ENCODE data around the gene C17orf50. TPM values are rescaled to one million over a fixed set of nuclear protein-coding genes. Genes with fewer than 3 reads are reported as not detected.

C17orf50 gene
- total RNA-seq, 2 experiments from 2014 or later, result not detected

DNA sequence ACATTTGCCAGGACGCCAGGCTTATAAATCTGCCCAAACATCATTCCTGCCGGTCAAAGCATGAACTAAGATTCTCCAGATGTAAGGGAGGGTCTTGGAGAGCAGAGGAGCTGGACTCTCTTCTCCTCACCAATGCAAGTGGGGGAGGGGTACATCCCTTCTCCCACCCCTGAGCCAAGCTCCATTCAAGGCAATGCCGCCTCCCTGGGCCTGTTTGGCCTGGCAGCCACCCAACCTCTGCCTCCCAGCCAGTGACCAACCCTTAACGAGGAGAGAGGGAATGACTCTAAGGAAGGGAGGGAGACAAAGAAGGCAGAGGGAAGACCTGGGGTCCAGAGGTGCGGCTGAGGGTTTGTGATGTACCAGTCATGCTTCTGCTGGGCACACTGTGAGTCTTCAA is 13.8 kb downstream of the C17orf50 start:
- CTCF ChIA-PET, result interaction anchor here (1.0 to 1.6 kb wide), 4 partner anchors 10 to 31 kb away, joined by 4 to 6 read pairs (median 5); no protein-coding TSS in a partner anchor

DNA sequence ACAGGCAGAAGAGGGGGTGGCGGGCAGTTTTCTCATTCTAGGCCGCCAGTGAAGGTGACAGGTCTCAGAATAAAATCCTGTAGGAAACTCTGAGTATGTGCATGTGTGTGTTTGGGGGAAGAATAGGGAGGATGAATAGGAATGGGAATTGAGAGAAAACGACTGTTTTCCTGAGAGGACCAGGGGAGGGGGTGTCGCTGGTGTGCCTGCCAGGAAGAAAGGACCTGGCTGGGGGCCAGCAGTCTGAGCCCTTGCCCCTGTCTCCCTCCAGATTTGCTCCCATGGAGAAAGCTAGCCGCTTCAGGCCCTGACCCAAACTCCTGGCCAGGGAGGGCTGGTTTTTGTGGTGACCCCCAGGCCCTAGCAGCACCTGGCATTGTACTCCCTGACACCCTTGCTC is 14.4 kb downstream of the C17orf50 start:
- intact Hi-C loops (cut with micrococcal nuclease), result no loop called here
- no peaks in the 10 kb centered on the region for H3K27me3 Mint-ChIP-seq (ENCODE audit: low read depth)
- DNase-seq, result no peak
- H3K36me3 Mint-ChIP-seq (ENCODE audit: low read depth), result no peaks in the 10 kb centered on the region
- H3K9me3 Mint-ChIP-seq, result no peaks in the 10 kb centered on the region
- CTCF ChIA-PET, result interaction anchor here (0.9 to 1.6 kb wide), 3 partner anchors 11 to 30 kb away, joined by 3 to 6 read pairs (median 4); no protein-coding TSS in a partner anchor
- no peaks in the 10 kb centered on the region for H3K4me1 Mint-ChIP-seq (ENCODE audit: low read depth)
- no peak overlapping the region for H3K27ac Mint-ChIP-seq
- no peak overlapping the region for H3K4me3 Mint-ChIP-seq

More for the DNA sequence above, 13.8 kb downstream of the C17orf50 start:
- H3K4me3 Mint-ChIP-seq, result no peak overlapping the region
- H3K27ac Mint-ChIP-seq, result no peak overlapping the region
- H3K36me3 Mint-ChIP-seq (ENCODE audit: low read depth), result no peaks in the 10 kb centered on the region
- no peaks in the 10 kb centered on the region for H3K27me3 Mint-ChIP-seq (ENCODE audit: low read depth)
- no peak for DNase-seq
- no peaks in the 10 kb centered on the region for H3K4me1 Mint-ChIP-seq (ENCODE audit: low read depth)
- intact Hi-C loops (cut with micrococcal nuclease), result no loop called here
- H3K9me3 Mint-ChIP-seq, result no peaks in the 10 kb centered on the region

DNA sequence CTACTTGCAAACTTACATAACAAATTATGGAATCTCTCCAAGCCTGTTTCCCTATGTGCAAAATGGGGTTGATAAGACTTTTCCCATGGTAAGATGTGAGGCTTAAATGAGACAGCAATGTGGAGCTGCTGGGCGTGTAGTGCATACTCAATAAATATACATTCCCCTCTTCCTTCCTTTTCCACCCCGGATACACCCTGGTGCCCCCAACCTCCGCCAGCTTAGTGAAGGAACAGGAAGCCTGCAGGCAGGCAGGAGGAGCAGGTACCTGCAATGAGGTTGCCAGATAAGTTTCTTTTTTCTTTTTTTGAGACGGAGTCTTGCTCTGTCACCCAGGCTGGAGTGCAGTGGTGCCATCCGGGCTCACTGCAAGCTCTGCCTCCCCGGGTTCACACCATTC is 14.9 kb downstream of the C17orf50 start:
- no peaks in the 10 kb centered on the region for H3K9me3 Mint-ChIP-seq
- no peaks in the 10 kb centered on the region for H3K4me1 Mint-ChIP-seq (ENCODE audit: low read depth)
- no peak for DNase-seq
- no peak overlapping the region for H3K27ac Mint-ChIP-seq
- intact Hi-C loops (cut with micrococcal nuclease), result no loop called here
- H3K36me3 Mint-ChIP-seq (ENCODE audit: low read depth), result no peaks in the 10 kb centered on the region
- CTCF ChIA-PET, result interaction anchor here (0.9 to 1.6 kb wide), 2 partner anchors 12 to 29 kb away, joined by 3 to 6 read pairs; no protein-coding TSS in a partner anchor
- H3K27me3 Mint-ChIP-seq (ENCODE audit: low read depth), result no peaks in the 10 kb centered on the region
- no peak overlapping the region for H3K4me3 Mint-ChIP-seq

DNA sequence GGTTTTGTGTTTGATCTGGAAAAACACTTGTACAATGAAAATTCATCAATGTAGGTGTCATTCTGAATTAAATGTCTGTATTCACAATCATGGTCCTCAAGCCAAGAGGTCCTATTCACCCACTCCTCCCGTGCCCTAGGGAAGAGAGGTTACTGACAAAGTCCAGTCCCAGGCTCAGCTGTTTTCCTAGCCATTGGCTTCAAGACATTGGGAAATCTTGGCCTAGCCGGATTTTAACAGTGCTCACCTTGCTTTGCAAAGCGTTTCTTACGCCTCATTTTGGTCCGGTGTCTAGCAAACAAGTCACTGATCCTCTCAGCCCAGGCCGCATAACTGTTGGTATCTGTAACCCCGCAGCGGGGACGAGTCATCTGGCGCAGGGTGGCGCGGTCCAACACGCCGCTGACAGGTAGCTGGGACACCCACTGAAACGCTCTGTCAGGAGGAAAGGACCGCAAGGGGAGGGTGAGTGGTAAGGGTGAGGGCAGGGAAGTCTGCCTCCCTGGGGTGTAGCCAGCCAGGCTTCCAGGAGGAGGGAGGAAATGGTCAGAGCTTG is 18.0 kb downstream of the C17orf50 start:
- H3K4me1 Mint-ChIP-seq (ENCODE audit: low read depth), result no peaks in the 10 kb centered on the region
- CTCF ChIA-PET, result interaction anchor here (0.8 to 4.1 kb wide), 3 partner anchors 14 to 71 kb away, joined by 3 to 19 read pairs (median 4); no protein-coding TSS in a partner anchor

DNA sequence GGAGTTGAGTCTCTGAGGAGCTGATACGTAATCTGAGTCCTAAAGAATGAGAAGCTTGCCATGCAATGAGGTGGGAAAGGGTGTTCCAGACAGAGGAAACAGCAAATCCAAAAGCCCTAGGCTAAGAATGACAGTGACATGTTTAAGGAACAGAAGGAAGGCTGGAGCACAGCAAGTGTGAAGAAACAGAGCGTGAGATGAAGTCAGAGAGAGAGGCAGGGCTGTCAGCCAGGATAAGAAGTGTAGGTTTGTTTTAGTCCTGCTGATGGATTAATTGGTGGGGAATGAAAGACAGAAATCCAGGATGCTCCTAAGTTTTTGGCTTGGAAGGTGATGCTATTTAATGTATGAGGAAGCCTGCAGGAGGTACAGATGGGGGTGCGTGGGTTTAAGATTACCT is 20.3 kb downstream of the C17orf50 start:
- DNase-seq, result no peak
- H3K27ac Mint-ChIP-seq, result no peak overlapping the region
- H3K36me3 Mint-ChIP-seq (ENCODE audit: low read depth), result no peaks in the 10 kb centered on the region
- H3K4me3 Mint-ChIP-seq, result no peak overlapping the region
- H3K4me1 Mint-ChIP-seq (ENCODE audit: low read depth), result no peaks in the 10 kb centered on the region
- no peaks in the 10 kb centered on the region for H3K9me3 Mint-ChIP-seq
- H3K27me3 Mint-ChIP-seq (ENCODE audit: low read depth), result no peaks in the 10 kb centered on the region
- CTCF ChIA-PET, result interaction anchor here (0.6 to 4.1 kb wide), 6 partner anchors 8 to 24 kb away, joined by 3 to 19 read pairs (median 4); partner anchors contain the start of gene MMP28
- intact Hi-C loops (cut with micrococcal nuclease), result no loop called here

More for the DNA sequence above, 18.0 kb downstream of the C17orf50 start:
- H3K27me3 Mint-ChIP-seq (ENCODE audit: low read depth), result no peaks in the 10 kb centered on the region
- DNase-seq, result no peak
- no peak overlapping the region for H3K4me3 Mint-ChIP-seq
- no peaks in the 10 kb centered on the region for H3K9me3 Mint-ChIP-seq
- H3K27ac Mint-ChIP-seq, result no peak overlapping the region
- intact Hi-C loops (cut with micrococcal nuclease), result no loop called here
- H3K36me3 Mint-ChIP-seq (ENCODE audit: low read depth), result no peaks in the 10 kb centered on the region

DNA sequence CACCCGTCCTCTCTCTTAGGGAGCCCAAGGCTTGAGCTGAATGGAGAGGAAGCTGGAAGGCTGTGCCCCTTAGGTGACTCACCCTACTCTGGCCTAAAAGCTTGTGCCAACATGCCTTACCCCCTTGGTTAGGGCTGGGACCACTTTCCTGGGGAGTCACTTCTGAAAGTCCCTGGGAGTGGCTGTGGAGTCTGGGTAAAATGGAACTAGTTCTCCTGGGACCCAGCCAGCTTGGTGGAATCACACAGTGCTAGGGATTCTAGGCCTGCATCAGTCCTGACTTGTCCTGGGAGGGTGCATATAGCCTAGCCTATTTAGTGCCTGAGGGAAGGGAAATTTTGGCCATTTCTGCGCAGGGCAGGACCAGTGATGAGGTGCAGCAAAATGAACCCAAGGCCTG is 24.2 kb downstream of the C17orf50 start:
- intact Hi-C loops (cut with micrococcal nuclease), result no loop called here
- Mint-ChIP-seq H3K9me3 (no peaks in the 10 kb centered on the region), H3K27me3 (ENCODE audit: low read depth) (no peaks in the 10 kb centered on the region), H3K4me3 (no peak overlapping the region), H3K27ac (no peak overlapping the region), H3K4me1 (ENCODE audit: low read depth) (peaks cover 12% of the 10 kb centered on the region), H3K36me3 (ENCODE audit: low read depth) (no peaks in the 10 kb centered on the region)
- no peak for DNase-seq
- CTCF ChIA-PET, result interaction anchor here (1.6 to 2.2 kb wide), 2 partner anchors 20 to 21 kb away, joined by 5 to 7 read pairs; no protein-coding TSS in a partner anchor

DNA sequence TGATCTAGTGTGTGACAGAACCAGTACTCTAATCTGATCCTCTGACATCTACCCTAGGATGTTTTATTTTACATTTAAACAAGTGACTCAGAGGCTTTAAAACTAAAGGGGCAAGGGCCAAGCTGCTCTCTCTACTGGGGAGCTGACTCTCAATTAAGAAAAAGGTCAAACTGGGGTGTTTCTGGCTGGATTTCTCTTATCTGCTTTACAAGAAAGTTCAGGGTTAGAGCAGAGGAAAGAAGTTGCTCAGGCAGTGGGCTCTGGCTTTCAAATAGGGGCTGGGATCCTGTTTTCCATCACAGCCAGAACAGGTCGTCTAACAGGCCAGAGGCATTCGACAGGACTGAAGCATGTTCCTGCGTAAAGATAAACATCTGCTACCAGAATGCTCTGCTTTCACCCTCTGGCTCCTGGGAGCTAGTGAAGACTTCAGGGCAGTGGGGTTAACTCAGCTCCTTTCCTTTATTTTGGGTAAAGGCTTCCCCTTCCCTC is 26.3 kb downstream of the C17orf50 start:
- no peak overlapping the region for H3K27ac Mint-ChIP-seq
- peaks cover 15% of the 10 kb centered on the region for H3K4me1 Mint-ChIP-seq (ENCODE audit: low read depth)
- CTCF ChIA-PET, result interaction anchor here (1.3 to 2.3 kb wide), 4 partner anchors 10 to 23 kb away, joined by 3 to 9 read pairs (median 6); no protein-coding TSS in a partner anchor
- no peaks in the 10 kb centered on the region for H3K9me3 Mint-ChIP-seq
- no peaks in the 10 kb centered on the region for H3K36me3 Mint-ChIP-seq (ENCODE audit: low read depth)
- no peaks in the 10 kb centered on the region for H3K27me3 Mint-ChIP-seq (ENCODE audit: low read depth)
- intact Hi-C loops (cut with micrococcal nuclease), result no loop called here
- H3K4me3 Mint-ChIP-seq, result no peak overlapping the region
- no peak for DNase-seq

DNA sequence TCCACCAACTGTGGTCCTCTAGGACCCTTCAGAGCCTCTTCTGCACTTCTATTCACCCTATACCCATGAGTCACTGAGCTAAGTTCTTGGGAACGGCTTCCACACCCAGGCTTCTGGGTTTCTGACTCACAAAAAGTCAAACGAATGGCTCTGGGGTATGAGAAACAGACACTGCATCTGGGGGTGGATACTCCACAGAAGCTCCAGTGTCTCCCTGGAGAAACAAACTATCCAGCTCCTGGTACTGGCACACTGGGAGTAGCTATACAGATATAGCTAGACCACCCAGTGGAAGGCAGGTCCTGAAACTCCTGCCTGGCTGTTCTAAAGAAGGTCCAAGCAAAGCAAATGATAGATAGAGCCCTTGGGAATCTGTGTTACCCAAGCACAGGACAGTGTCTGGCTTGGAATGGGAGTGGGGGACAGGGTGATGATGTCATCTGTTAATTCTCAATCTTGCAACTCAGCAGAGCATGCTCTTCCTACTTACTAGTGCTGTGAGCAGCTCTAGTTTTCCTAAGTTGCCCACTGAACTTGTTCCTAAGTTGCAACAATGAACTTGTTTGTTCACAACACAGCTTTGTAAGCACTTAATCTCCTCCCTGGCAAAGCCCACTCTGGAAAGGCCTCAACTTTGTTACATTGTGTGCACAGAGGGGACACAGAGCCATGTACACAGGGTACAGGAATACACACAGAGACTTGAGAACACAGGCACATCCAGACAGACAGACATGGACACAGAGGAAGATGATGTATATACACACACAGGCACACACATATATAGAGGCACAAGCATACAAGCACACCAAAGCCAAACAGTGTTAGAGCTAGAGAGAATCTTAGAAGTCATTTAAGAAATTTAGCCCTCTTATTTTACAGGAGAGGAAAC is 28.0 kb downstream of the C17orf50 start:
- H3K27ac Mint-ChIP-seq, result no peak overlapping the region
- H3K9me3 Mint-ChIP-seq, result no peaks in the 10 kb centered on the region
- DNase-seq, result peak; percentile 21
- H3K36me3 Mint-ChIP-seq (ENCODE audit: low read depth), result no peaks in the 10 kb centered on the region
- H3K4me1 Mint-ChIP-seq (ENCODE audit: low read depth), result peaks cover 25% of the 10 kb centered on the region
- intact Hi-C loops (cut with micrococcal nuclease), result no loop called here
- CTCF ChIA-PET, result interaction anchor here (0.5 to 1.9 kb wide), 9 partner anchors 16 to 1982 kb away, joined by 3 to 11 read pairs (median 5); no protein-coding TSS in a partner anchor
- peaks cover 5% of the 10 kb centered on the region for H3K27me3 Mint-ChIP-seq (ENCODE audit: low read depth)
- H3K4me3 Mint-ChIP-seq, result no peak overlapping the region

DNA sequence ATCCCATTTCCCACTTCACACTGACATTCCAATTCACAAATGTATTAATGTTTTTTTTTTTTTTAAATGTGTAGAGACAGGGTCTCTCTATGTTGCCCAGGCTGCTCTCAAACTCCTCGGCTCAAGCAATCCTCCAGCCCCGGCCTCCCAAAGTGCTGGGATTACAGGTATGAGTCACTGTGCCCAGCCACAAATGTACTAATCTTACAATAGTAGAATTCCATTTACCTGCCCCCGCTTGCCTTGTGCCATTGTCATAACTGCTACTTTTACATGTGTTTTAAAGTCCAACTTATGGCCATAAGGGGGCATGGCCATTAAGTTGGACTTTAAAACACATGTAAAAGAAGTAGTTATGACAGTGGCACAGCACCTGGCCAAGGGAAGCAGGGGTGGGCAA is 30.2 kb downstream of the C17orf50 start:
- Mint-ChIP-seq H3K27me3 (ENCODE audit: low read depth) (peaks cover 15% of the 10 kb centered on the region), H3K9me3 (no peaks in the 10 kb centered on the region), H3K36me3 (ENCODE audit: low read depth) (no peaks in the 10 kb centered on the region), H3K4me1 (ENCODE audit: low read depth) (peaks cover 34% of the 10 kb centered on the region), H3K4me3 (no peak overlapping the region), H3K27ac (no peak overlapping the region)
- CTCF ChIA-PET, result no interaction called here
- DNase-seq, result no peak
- intact Hi-C loops (cut with micrococcal nuclease), result no loop called here

DNA sequence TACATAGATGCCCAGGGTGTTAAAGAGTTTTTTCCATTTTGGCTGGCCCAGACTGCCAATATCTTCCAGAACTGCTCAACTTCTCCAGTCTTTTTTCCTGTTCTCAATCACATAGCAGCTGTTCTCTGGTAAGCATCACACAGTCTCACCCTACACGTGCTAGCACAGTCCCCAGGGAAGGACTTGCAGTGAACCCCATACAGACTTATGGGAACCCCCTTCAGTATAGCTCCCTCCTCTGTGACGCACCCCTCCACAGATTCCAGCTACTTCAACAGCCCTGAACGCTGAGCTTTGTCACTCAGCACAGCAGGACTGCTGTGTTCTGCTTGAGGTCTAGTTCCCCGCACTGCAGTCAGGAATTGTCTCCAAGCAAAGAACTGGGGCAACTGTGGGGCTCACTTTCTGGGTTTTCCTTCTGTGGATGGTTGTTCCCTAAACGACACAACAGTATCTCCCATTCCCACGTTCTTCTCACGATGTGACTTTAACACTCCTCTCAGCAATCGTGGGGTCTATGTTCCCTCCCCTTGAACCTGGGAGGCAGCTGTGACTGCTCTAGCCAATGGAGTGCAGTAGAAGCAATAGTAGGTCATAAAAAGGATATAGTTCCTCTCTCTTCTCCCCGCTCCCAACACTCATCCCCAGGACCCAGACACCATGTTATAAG is 31.1 kb downstream of the C17orf50 start:
- peaks cover 21% of the 10 kb centered on the region for H3K27me3 Mint-ChIP-seq (ENCODE audit: low read depth)
- intact Hi-C loops (cut with micrococcal nuclease), result no loop called here
- H3K36me3 Mint-ChIP-seq (ENCODE audit: low read depth), result no peaks in the 10 kb centered on the region
- peaks cover 40% of the 10 kb centered on the region for H3K4me1 Mint-ChIP-seq (ENCODE audit: low read depth)
- H3K27ac Mint-ChIP-seq, result no peak overlapping the region
- no peak for DNase-seq
- H3K9me3 Mint-ChIP-seq, result no peaks in the 10 kb centered on the region
- CTCF ChIA-PET, result interaction anchor here (0.9 to 7.2 kb wide), 4 partner anchors 13 to 27 kb away, joined by 3 to 51 read pairs (median 8); partner anchors contain the start of gene TAF15
- no peak overlapping the region for H3K4me3 Mint-ChIP-seq

DNA sequence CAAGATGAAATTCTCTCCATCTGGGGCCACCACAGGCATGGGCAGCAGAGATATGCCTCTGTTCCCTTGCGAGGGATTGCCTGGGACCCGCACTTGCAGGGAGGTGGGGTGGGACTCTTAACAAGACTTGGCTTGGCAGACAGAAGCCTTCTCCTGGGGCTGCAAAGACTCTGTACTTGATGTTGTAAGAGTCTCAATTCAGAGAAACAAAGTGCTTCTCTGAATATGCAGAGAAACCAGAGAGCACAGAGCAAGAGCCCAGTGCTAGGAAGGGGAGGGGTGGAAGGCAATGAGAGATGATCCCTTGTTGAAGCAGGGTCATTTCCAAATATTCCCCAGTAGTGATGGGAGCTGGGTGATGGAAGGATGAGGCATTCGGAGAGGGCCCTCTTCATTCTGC is 32.6 kb downstream of the C17orf50 start:
- no peak for DNase-seq
- Mint-ChIP-seq H3K27ac (no peak overlapping the region), H3K36me3 (ENCODE audit: low read depth) (no peaks in the 10 kb centered on the region), H3K4me3 (peak overlapping the region; percentile 20), H3K9me3 (no peaks in the 10 kb centered on the region), H3K27me3 (ENCODE audit: low read depth) (peaks cover 21% of the 10 kb centered on the region), H3K4me1 (ENCODE audit: low read depth) (peaks cover 38% of the 10 kb centered on the region)
- intact Hi-C loops (cut with micrococcal nuclease), result no loop called here
- CTCF ChIA-PET, result interaction anchor here (0.7 to 7.2 kb wide), 2 partner anchors 15 to 29 kb away, joined by 3 to 51 read pairs; no protein-coding TSS in a partner anchor

Data from activated naive CD4-positive, alpha-beta T cell treated with anti-CD3 and anti-CD28 coated beads for 36 hours (primary cell).